WTC11 (cell line): ENCODE results near the gene EMC9.

Experiments
- CTCF ChIP-seq: fragments of 200-600 bp; IDR thresholded peaks from 2 replicates; pipeline ENCODE4 v1.8.0; 2022; ENCODE audit warnings: antibody characterized with exemption
- ESRRA ChIP-seq: sonication (generic); formaldehyde crosslinking; IDR thresholded peaks from 2 replicates; pipeline ENCODE4 v1.8.1; 2022; ENCODE audit warnings: mild to moderate bottlenecking, missing genetic modification reagents, borderline replicate concordance

GRCh38 chr14:24113801-24114531 lies 27.4 kb downstream of the EMC9 start:
- TF ChIP-seq ESRRA (no peak), CTCF (no peak)
